Breast epithelium (tissue), 4 donors: ENCODE data around the gene LMX1A. TPM values are rescaled to one million over a fixed set of nuclear protein-coding genes. Genes with fewer than 3 reads are reported as not detected.

ENCODE experiments used
- DNase-seq, 2 donors: peaks; one replicate each; pipeline ENCODE4 v3.0.0-alpha.2; 2019; ENCODE audit warnings: low spot score in 2 of 2
- H3K27ac ChIP-seq, 2 donors: fragments of 200-600 bp; sonication (generic) in 1 of 2; one replicate each; pipeline ENCODE4 v1.5.1; 2016 to 2019; ENCODE audit warnings: mild to moderate bottlenecking in 1 of 2
- H3K27me3 ChIP-seq, 2 donors: fragments of 200-600 bp; sonication (generic) in 1 of 2; one replicate each; pipeline versions ENCODE4 v1.5.1 to v1.6.0; 2017 to 2019; ENCODE audit warnings: control low read depth in 1 of 2, mild to moderate bottlenecking in 1 of 2
- H3K36me3 ChIP-seq: fragments of 200-600 bp; one replicate; pipeline ENCODE4 v1.5.1; 2019
- H3K4me1 ChIP-seq, 2 donors: fragments of 200-600 bp; sonication (generic); one replicate each; pipeline ENCODE4 v1.5.1; 2016 to 2019; ENCODE audit warnings: control low read depth in 1 of 2
- H3K4me3 ChIP-seq, 3 donors: fragments of 200-600 bp; sonication (generic); 1 replicate in 2 of 3; 2 replicates in 1 of 3; pipeline ENCODE4 v1.5.1; 2016 to 2019; ENCODE audit warnings: mild to moderate bottlenecking in 3 of 3, moderate library complexity in 2 of 3
- H3K9me3 ChIP-seq, 2 donors: fragments of 200-600 bp; sonication (generic) in 1 of 2; one replicate each; pipeline ENCODE4 v1.5.1; 2016 to 2019; ENCODE audit warnings: control low read depth in 1 of 2
- CTCF ChIP-seq, 3 donors: fragments of 450-650 bp; IDR thresholded peaks; one replicate each; pipeline ENCODE4 v1.5.1; 2016 to 2017; ENCODE audit warnings: antibody characterized with exemption in 3 of 3, mild to moderate bottlenecking in 3 of 3, moderate library complexity in 3 of 3
- POLR2A ChIP-seq: fragments of 450-650 bp; IDR thresholded peaks from one replicate; pipeline ENCODE4 v1.6.1; 2016; ENCODE audit warnings: antibody characterized with exemption, mild to moderate bottlenecking, moderate library complexity
- POLR2AphosphoS5 ChIP-seq, 3 donors: sonication (generic); formaldehyde crosslinking; IDR thresholded peaks; one replicate each; pipeline ENCODE4 v1.6.1; 2017; ENCODE audit warnings: antibody characterized with exemption in 3 of 3
- intact Hi-C: fragments of 100-400 bp; cut with DNase I; formaldehyde crosslinking; loops from one replicate; pipeline ENCODE4 v1.15.1; 2023; ENCODE audit warnings: low total_unique reads
- total RNA-seq, 3 donors: library from RNA; depleted of rRNA; stranded (reverse); fragments of >200 nt; gene quantifications; one replicate each; pipeline ENCODE4 v1.1.0, GENCODE V29; 2016

The LMX1A gene
- total RNA-seq, 3 donors from 2014 or later = 1.3 TPM; not detected in 2

DNA sequence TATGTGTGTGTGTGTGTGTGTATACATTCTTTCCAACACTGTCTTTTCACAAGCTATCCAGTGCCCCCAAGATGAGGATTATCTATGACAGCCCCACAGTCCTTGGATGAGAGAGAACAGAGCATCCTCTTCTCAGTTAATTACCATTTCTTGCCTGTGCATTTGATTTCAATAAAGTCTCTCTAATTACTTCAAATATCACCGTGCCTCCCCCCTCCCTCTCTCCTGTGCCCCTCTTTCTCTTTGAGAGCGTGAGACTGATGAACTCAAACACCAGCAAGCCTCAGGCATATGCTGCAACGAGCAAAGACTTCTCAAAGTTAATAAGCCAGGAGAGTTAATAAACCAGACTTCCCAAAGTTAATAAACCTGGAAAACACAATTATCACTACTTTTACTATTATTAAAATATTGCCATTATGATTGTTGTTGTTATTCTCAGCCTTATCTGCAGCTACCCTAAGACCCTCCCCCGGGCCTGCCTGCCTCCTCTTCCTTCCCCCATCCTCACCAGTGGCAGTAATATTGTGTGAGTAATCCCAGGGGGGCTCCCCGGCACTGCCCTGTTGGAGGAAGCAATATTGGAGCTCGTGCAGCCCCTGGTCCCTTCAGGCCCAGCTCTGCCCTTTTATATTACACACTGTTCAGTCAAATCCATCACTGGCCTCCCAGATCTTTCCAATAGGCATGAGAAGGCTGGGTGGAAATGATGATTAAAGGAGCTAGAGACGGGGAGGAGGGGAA is 30.9 kb downstream of the LMX1A start:
- H3K4me3 ChIP-seq = no peak overlapping the region
- intact Hi-C loops = no loop called here

GRCh38 chr1:165324050-165324449 is 32.5 kb downstream of the LMX1A start:
- Histone ChIP-seq H3K27me3 (no peaks in the 10 kb centered on the region), H3K4me3 (no peak overlapping the region)
- intact Hi-C loops = no loop called here

More for the DNA sequence above, 30.9 kb downstream of the LMX1A start:
- H3K9me3 ChIP-seq = no peaks in the 10 kb centered on the region
- no peaks in the 10 kb centered on the region for H3K4me1 ChIP-seq
- no peak for DNase-seq
- TF ChIP-seq POLR2AphosphoS5 (IDR thresholded peaks at IDR 0.05) (no peak), CTCF (IDR thresholded peaks at IDR 0.05) (no peak), POLR2A (no peak)
- no peaks in the 10 kb centered on the region for H3K27me3 ChIP-seq
- H3K27ac ChIP-seq = no peak overlapping the region
- H3K36me3 ChIP-seq = no peaks in the 10 kb centered on the region

GRCh38 chr1:165317612-165318011 is 38.9 kb downstream of the LMX1A start:
- Histone ChIP-seq H3K9me3 (peaks cover 0 to 5% of the 10 kb centered on the region in 2 donors), H3K4me3 (no peak overlapping the region), H3K36me3 (no peaks in the 10 kb centered on the region), H3K27ac (no peak overlapping the region), H3K27me3 (no peaks in the 10 kb centered on the region), H3K4me1 (no peaks in the 10 kb centered on the region)
- intact Hi-C loops = no loop called here
- TF ChIP-seq CTCF (IDR thresholded peaks at IDR 0.05) (no peak), POLR2AphosphoS5 (IDR thresholded peaks at IDR 0.05) (no peak), POLR2A (no peak)
- no peak for DNase-seq

More at GRCh38 chr1:165324050-165324449, 32.5 kb downstream of the LMX1A start:
- Histone ChIP-seq H3K27ac (no peak overlapping the region), H3K9me3 (no peaks in the 10 kb centered on the region), H3K36me3 (no peaks in the 10 kb centered on the region), H3K4me1 (no peaks in the 10 kb centered on the region)
- DNase-seq = no peak
- no peak for TF ChIP-seq POLR2AphosphoS5 (IDR thresholded peaks at IDR 0.05)
- no peak for TF ChIP-seq CTCF (IDR thresholded peaks at IDR 0.05)
- TF ChIP-seq POLR2A = no peak

GRCh38 chr1:165316153-165316772 is 40.3 kb downstream of the LMX1A start:
- H3K4me1 ChIP-seq = no peaks in the 10 kb centered on the region
- intact Hi-C loops = no loop called here
- H3K36me3 ChIP-seq = no peaks in the 10 kb centered on the region
- H3K27ac ChIP-seq = no peak overlapping the region
- no peaks in the 10 kb centered on the region for H3K27me3 ChIP-seq
- no peak for DNase-seq
- TF ChIP-seq POLR2AphosphoS5 (IDR thresholded peaks at IDR 0.05) = no peak
- TF ChIP-seq CTCF (IDR thresholded peaks at IDR 0.05) = no peak
- no peak for TF ChIP-seq POLR2A
- H3K9me3 ChIP-seq = peaks cover 0 to 15% of the 10 kb centered on the region in 2 donors
- H3K4me3 ChIP-seq = no peak overlapping the region

DNA sequence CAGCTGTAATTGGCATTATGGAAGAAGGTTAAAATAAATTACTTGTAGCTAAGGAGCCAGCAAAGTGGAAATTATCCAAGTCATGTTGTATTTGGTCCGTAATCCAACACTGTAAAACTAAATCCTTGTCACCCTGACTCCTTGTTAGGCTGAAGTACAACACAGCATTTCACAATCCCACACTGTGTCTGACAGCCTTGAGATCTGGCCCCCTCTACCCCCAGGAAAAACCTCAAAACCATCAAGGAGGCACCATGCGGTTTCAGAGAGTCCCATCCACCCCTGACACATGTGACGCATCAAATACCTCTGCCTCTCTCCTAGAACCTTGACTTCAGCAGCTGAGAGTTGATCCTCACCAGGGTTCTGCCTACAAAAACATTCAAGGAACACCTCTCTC is 41.0 kb downstream of the LMX1A start:
- intact Hi-C loops = no loop called here
- H3K27me3 ChIP-seq = no peaks in the 10 kb centered on the region
- no peak for TF ChIP-seq POLR2AphosphoS5 (IDR thresholded peaks at IDR 0.05)
- TF ChIP-seq POLR2A = no peak
- no peak for TF ChIP-seq CTCF (IDR thresholded peaks at IDR 0.05)
- no peaks in the 10 kb centered on the region for H3K4me1 ChIP-seq
- no peak overlapping the region for H3K4me3 ChIP-seq
- no peaks in the 10 kb centered on the region for H3K36me3 ChIP-seq
- H3K27ac ChIP-seq = no peak overlapping the region
- DNase-seq = no peak
- peaks cover 0 to 15% of the 10 kb centered on the region in 2 donors for H3K9me3 ChIP-seq
